Cortex of kidney (tissue), 1 donor: ENCODE measurements around the gene PAM16.
"Not testable (repeated sequence)": the region's sequence is repeated elsewhere in the genome, so short reads cannot be mapped to it uniquely, and the experiment has no call there.

Experiments
- DNase-seq: peaks from one replicate; lab custom pipeline; 2025; lab: John Stamatoyannopoulos, UW

Gene PAM16

DNA sequence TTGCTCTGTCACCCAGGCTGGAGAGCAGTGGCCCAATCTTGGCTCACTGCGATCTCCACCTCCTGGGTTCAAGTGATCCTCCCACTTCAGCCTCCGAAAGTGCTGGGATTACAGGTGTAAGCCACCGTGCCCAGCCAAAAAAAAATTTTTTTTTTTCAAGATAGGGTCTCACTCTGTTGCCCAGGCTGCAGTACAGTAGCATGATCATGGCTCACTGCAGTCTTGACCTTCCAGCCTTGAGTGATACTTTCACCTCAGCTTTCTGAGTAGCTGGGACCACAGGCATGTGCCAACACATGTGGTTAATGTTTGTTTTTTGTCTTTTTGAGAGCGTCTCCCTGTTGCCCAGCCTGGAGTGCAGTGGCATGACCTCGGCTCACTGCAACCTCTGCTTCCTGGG lies 1.7 kb upstream of the PAM16 start:
- DNase-seq: no peak

DNA sequence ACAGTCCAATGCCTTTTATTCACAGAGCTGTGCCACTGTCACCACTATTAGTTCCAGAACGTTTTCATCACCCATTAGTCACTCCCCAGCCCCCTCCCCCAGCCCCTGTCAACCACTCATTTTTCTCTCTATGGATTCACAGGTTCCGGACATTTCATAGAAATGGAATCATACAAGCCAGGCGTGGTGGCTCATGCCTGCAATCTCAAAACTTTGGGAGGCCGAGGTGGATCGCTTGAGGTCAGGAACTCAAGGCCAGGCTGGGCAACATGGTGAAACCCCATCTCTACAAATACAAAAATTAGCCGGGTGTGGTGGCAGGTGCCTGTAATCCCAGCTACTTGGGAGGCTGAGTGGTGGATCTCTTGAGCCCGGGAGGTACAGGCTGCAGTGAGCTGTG lies 759 bp upstream of the PAM16 start:
- DNase-seq: no peak

DNA sequence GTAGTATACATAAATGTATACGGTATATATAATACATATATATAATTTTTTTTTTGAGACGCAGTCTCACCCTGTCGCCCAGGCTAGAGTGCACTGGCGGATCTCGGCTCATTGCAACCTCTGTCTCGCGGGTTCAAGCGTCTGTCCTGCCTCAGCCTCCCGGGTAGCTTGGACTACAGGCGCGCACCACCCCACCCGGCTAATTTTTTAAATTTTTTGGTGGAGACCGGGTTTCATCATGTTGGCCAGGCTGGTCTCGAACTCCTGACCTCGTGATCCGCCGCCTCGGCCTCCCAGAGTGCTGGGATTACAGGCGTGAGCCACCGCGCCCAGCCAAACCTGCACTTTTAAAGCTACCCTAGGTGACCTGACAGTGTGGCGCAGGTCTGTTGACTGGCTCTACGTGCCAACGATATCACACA lies 745 bp downstream of the PAM16 start:
- no peak for DNase-seq

DNA sequence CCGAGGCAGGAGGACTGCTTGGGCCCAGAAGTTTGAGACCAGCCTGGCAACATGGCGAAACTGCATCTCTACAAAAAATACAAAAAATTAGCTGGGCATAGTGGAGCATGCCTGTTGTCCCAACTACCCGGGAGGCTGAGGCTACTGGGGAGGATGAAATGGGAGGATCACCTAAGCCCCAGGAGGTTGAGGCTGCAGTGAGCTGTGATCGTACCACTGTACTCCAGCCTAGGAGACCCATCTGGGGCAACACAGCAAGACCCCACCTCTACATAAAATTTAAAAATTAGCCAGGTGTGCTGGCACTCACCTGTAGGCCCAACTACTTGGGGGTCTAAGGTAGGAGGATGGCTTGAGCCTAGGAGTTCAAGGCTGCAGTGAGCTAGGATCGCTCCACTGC lies 1.8 kb downstream of the PAM16 start:
- DNase-seq: no peak

DNA sequence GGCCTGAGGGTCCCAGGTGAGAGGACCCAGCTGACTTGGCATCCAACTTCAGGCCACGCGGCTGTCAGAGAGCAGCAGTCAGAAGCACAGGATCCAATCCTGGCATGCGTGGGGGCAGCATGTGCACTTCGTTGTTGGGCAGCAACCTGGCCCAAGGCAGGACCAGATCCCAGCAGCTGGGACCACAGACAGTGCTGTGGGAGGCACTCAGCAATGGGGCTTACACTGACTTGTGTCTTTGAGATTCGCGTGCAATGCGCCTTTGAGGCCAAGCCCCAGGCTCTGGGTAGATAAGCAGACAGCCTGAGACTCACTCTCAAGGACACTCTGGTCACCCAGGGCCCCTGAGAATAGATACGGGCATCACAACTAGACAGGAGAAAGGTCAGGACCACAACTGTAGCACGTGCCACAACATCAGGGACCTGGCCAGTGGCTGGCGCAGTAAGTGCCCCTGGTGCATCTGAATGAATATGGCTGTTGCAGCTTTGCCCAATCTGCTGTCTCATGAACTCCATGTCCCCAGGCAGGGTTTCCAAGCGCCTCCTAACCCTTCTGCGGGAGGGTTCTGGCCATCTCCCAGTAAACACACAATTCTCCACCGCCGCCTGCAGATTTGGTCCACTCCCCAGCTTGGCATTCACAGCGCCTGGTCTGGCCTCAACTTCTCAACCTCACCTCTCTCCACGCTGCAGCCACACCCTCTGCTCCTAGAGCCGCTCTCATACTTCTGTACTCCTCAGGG lies 3.2 kb downstream of the PAM16 start:
- no peak for DNase-seq

DNA sequence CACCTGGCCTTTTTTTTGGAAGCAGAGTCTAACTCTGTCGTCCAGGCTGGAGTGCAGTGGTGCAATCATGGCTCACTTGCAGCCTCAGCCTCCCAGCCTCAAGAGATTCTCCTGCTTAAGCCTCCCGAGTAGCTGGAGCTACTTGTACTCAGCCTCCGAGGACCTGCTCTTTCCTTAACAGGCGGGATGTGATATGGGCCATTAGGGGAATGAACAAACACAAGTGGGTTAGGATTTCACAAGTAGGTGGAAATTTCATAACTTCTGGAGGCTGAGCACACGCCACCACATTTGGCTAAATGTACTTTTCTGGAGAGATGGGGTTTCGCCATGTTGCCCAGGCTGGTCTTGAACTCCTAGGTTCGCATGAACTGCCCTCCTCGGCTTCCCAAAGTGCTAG lies 4.1 kb downstream of the PAM16 start:
- no peak for DNase-seq

DNA sequence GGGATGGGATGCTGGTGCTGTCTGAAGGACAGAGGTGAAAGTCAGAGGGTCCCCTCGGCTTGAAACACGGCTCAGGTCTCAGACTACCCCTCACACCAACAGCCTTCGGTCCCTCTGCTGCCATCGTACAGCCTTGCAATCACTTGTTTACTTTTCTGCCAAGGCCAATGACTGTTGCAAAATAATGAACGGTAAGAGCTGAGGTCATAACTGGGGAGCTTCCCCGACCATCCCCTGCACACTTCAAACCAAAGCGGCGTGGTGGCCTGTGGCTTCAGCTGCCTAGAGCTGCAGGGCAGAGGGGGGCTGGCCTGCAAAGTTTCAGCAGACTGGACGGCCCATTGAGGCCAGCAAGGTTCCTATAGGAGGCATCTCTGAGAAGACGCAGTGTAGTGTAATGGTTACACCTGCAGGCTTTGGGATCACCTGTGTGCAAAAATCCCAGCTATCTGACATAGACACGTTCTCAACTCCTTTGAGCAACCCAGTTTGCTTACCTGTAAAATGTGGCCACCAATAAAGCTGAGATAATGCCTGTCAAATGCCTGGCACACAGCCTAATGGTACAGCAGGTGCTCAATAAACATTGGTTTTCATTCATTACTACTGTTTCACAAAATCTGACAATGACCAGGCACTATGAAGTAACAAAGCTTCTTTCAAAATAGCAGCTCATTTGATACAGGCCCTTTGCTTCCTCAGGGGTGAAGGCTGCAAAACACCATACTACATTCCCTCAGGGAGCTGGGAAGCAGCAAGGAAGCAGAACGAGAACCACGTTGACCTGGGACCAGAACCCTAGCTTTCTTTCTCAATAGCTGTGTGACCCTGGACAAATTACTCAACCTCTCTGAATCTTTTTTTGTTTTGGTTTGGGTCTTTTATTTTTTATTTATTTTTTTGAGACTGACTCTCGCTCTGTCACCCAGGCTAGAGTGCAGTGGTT lies 5.0 kb downstream of the PAM16 start:
- DNase-seq: no peak

DNA sequence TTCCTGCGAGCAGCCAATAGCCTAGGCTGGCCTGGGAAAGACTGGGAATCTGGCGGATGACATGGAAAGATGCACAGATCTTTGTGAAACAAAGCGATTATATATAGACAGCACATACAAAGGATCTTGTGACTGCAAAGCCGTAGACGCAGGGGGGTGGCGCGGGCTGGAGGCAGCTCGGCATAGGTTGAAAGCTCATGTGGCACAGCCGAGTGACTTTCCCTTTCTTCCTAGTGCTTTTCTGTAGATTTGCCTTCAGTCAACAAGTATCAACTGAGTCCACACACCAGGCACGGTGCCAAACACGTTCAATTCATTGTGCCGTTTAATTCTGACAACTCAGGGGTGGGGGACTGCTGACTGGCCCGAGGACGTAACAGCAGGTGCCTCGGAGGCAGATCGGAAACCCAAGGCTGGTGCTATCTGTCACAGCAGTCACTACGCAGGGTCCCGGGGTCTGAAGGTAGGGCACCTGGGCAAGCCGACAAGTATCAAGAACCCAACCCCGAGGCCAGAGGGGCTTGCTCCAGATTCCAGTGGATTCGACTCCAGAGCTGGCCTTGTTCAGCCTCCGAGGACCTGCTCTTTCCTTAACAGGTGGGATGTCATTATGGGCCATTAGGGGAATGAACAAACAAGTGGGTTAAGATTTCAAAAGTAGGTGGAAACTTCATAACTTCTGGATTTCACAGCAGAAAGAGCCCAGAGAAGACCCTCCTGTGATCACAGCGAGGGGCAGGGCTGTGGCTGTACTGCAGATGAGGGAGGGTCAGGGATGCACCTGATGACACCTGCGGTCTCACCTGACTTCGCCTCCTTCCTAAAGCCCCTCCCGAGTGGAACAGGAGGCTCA lies 5.9 kb downstream of the PAM16 start:
- DNase-seq: no peak

DNA sequence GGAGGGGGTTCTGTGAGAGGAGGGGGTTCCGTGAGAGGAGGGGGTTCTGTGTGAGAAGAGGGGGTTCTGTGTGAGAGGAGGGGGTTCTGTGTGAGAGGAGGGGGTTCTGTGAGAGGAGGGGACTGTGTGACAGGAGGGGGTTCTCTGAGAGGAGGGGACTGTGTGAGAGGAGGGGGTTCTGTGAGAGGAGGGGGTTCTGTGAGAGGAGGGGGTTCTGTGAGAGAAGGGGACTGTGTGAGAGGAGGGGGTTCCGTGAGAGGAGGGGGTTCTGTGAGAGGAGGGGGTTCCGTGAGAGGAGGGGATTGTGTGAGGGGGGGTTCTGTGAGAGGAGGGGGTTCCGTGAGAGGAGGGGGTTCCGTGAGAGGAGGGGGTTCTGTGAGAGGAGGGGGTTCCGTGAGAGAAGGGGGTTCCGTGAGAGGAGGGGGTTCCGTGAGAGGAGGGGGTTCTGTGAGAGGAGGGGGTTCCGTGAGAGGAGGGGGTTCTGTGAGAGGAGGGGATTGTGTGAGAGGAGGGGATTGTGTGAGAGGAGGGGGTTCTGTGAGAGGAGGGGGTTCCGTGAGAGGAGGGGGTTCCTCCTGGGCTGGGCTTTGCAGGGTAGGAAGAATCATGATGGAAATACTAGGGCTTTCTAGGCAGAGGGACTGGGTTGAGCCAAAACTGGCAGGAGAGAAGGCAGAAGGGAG lies 6.7 kb downstream of the PAM16 start:
- DNase-seq: not testable (repeated sequence)

DNA sequence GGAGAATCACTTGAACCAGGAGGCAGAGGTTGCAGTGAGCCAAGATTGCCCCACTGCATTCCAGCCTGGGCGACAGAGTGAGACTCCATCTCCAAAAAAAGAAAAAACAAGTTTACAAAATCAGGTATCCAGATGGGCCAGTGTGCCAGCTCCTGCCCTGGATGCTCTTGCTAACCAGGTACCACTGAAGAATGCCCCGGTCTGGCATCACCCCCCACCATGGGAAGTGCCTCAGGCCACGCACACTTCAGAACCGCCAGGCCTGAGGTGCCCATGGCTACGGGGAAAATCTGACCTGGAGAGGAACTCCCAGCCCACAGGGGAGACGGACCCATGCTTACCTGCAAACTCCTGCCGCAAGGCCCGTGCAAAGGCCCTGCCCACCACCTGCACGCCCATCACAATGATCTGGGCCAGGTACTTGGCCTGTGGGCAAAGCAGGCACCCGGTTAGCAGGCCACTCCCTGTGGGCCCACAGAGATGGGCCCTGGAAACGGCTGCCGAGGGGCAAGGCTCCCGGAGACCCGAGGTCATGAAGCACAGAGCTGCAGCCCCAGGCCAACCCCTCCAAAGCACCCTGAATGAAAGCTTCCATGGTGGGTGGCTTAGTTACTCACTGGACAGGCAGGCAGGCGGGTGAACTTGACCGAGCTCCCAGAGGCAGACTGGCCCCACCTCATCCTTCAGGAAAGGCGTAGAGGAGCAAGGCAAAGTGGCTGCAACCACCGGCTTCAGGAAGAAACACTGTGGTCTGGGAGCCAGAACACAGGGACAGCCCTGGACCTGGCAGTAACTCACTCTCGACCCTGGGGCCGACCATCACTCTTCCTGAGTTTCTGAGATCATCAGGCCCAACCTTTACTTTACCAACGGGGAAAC lies 8.0 kb downstream of the PAM16 start:
- DNase-seq: no peak

DNA sequence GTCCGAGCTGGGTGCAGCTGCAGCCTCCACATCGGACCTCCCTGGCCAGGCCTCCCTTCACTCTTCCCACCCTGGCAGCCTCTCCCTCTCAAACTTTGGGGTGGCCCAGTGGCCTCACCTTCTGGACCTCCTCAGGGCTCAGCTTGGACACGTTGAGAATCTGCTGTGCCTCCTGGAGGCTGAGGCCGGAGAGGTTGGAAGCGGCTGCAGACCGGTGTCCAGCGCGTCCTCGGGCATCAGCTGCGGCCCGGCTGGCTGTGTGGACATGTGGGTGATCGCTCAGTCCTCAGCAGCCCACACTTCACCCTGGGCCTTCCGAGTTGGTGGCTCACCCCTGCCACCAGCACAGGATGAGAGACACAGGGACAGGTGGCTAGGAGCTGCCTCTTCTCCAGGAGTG lies 9.9 kb downstream of the PAM16 start:
- no peak for DNase-seq

DNA sequence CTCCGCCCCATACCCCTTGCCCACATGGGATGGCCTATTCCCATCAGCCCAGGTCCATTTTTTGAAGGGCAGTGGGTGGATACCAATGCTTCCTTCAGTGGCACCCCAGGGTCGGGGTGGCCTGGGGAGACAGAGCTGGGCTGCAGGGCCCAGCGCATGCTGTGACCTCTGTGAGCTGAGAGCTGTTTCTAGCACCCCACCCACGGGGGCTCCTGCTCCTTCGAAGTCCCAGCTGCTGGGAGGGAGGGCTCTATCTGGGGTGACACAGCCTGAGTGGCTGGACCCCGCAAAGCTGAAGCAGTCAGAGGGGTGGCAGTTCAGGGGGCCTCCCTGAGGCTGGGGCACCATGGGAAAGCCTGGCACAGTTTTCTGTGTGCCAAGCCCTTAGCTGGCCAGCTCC lies 10.7 kb downstream of the PAM16 start:
- no peak for DNase-seq

DNA sequence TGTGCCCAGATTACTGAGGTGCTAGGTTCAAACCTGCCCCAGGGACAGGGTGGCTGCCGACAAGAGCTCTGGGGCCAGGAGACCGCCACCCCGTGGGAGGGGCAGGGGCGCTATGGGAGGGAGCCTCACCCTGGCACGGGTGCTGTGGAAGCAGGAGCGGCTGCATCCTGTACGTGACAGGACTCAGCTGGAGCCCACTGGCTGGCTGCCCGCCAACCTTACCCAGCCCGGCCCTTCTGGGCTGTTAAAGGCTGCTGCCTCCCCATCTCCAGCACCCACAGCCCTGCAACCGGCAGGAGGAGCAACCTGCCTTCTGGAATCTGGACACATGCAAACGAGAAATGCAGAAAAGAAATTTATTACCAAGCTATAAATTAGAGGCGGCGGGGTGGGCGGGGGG lies 11.2 kb downstream of the PAM16 start:
- no peak for DNase-seq

DNA sequence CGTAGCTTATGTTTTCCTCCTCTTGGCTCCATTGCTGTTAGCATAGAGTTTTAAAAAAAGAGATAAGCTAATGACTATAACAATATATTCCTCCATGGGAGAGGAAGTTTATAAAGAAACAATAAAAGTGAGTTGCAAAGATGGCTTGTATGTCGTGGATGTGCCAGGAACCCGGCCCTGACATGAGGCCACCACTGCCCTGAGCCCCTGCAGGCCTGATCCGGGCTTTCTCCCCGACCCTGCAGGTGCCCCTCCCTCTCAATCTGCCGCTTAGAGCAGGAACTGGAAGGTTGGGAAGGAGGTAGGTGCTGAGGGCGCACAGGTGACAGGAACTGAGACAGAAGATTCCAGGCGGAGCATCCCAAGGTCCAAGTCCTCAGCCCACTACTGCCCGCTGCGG lies 11.7 kb downstream of the PAM16 start:
- DNase-seq: no peak

DNA sequence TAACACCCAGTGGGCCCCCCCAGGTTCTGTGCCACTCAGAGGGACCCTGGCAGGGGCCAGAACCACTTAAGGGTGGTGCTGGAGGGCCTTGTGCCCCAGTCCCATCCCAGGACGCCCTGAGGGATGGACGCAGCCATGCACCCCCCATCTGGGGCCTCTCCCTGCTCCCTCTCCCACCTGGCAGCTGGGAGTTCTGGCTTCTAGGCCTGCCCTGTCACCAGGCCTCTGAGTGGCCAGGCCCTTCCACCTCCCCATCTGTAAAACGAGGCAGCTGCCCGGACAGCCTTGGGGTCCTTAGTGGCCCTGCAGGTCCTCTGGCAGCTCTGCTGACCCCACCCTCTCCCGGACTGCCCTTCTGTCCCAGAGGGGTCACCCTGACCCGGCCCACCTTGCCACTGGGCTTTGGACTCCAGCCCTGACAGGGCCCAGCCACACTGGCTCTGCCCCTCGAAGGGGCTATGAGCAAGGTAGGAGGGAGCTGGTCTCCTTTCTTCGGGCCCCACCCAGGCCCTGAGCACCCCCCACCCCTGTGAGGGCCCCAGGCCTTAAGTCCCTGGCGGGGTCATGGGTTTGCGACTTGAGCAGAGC lies 12.3 kb downstream of the PAM16 start:
- DNase-seq: no peak

DNA sequence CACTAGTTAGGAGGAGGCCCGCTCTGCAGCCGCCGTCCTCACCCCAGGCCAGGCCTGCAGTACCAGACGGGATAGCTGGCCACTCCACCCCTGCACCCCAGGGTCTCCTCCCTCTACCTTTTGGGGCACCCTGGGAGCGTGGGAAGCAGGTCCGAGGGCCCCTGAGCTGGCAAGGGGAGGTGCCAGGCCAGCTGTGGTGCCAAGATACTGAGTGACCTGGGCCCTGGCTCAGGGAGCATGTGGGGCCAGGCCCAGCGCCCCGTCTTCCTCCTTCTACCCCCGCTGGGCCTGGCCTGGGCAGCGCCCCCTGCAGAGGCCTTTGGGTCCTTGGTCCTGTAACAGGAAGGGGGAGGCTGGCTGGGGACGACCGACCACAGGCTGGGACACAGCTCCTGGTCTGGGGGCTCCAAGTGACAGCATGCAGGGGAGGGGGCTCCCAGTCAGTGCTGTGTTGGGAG lies 13.0 kb downstream of the PAM16 start:
- no peak for DNase-seq

DNA sequence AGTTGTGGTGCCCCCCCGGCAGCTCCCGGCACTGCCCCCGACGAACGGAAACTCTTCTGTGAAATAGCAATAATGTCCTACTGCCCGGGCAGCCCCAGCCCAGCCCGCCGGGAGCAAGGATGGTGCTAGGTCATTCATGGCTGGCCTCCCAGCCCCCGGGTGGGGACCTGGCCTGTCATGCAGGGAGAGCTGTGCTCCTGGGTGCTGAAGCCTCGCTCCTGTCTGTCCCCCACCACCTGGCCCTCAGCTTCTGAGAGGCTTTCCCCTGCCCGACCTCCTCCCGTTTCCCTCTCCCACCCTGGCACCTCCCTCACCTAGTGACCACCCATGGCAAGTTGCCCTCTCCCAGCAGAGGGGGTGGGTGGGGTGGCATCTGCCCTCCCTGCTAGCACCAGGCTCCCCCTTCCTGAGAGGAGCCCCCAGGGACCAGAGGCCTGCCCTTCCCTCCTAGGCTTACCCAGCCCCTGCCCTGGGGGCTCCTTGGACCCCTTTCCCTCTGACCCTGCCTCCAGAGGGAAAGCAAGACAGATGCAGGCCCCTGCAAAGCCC lies 13.5 kb downstream of the PAM16 start:
- DNase-seq: no peak

DNA sequence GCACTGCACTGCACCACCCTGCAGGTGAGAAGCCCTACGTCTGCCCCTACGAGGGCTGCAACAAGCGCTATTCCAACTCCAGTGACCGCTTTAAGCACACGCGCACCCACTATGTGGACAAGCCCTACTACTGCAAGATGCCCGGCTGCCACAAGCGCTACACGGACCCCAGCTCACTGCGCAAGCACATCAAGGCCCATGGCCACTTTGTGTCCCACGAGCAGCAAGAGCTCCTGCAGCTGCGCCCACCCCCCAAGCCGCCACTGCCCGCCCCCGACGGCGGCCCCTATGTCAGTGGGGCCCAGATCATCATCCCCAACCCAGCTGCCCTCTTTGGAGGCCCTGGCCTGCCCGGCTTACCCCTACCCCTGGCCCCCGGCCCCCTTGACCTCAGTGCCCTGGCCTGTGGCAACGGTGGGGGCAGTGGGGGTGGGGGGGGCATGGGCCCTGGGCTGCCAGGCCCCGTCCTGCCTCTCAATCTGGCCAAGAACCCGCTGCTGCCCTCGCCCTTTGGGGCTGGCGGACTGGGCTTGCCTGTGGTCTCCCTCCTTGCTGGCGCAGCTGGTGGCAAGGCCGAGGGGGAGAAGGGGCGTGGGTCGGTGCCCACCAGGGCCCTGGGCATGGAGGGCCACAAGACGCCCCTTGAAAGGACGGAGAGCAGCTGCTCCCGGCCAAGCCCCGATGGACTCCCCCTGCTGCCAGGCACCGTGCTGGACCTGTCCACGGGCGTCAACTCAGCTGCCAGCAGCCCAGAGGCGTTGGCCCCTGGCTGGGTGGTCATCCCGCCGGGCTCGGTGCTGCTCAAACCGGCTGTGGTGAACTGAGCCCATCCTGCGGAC lies 14.2 kb downstream of the PAM16 start:
- DNase-seq: no peak
